Fibroblast of the aortic adventitia (primary cell): Measurements from ENCODE around the gene CRYBB3. TPM values are rescaled to one million over a fixed set of nuclear protein-coding genes. Genes with fewer than 3 reads are reported as not detected.

Source experiments
- DNase-seq: peaks from one replicate; pipeline ENCODE4 v3.0.0-alpha.2; 2010; ENCODE audit warnings: low read depth
- H3K4me3 ChIP-seq: 2 replicates; pipeline ENCODE4 v1.5.1; 2011; ENCODE audit warnings: low read depth, mild to moderate bottlenecking, control low read depth, low read length, moderate library complexity
- CTCF ChIP-seq: IDR thresholded peaks from 2 replicates; pipeline ENCODE4 v1.5.1; 2011; ENCODE audit warnings: mild to moderate bottlenecking, low read length, control low read depth, inconsistent platforms; ENCODE audit not compliant: insufficient read depth
- total RNA-seq: library from RNA; depleted of rRNA; stranded (reverse); fragments of >200 nt; gene quantifications from 2 replicates; pipeline ENCODE4 v1.2.3, GENCODE V29; 2012; ENCODE audit warnings: low replicate concordance

The CRYBB3 gene
- total RNA-seq, 1 donor: not detected

- no peak overlapping the region for H3K4me3 ChIP-seq
- no peak for DNase-seq
- no peak for TF ChIP-seq CTCF
These were observed 13.6 kb downstream of the CRYBB3 start for GRCh38 chr22:25213221-25213620.

GRCh38 chr22:25216230-25216629, 16.6 kb downstream of the CRYBB3 start:
- TF ChIP-seq CTCF: no peak
- no peak overlapping the region for H3K4me3 ChIP-seq
- no peak for DNase-seq

DNA sequence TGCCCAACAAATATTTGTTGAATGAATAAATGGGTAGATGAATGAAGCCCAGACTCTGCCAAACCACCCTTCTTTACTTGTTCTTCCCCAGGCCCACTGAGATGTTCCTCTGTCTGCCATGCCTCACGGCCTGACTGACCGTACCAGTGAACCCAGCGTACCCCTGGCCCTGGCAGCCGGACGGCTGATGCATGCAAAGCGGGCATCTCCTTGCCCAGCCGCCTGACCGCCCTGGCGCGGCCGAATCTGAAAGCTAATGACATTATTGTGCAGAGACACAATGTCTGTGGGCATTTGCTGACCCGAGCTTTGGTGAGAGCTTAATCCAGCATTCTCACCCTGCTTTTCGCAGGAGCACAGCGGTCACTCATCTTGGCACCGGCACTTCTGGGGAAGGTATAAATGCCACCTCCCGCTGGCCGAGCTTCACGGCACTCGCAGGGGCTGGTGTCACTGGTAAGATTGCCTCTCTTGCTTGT, 19.6 kb downstream of the CRYBB3 start, which contains the start of gene CRYBB2:
TSS of gene CRYBB2 (plus strand) at position 429 of the 479 bp plus-strand sequence. CDS start 1,791 bp downstream, outside the sequence.
- no peak within 1 kb of the TSS for H3K4me3 ChIP-seq
- no peak for DNase-seq
- no peak for TF ChIP-seq CTCF

- H3K4me3 ChIP-seq: no peak overlapping the region
These were observed 20.3 kb downstream of the CRYBB3 start for GRCh38 chr22:25219948-25220442.

DNA sequence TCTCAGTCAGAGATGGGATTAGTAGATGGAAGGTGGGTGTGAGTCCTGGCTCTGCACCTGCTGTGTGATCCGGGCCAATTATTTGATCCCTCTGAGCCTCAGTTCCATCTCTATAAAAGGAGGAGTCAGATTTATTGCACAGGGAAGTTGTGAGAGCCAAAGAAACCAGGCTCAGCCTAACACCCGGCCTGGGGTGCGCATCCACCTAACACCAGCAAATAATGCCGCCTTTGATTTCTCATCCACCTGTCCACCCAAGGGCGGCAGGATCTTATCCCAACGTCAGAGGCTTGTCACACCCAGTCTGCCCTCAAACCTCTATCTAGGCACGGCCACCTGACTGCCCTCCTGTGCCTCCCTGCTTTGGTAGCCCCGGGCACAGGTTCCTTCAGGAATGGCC, 22.1 kb downstream of the CRYBB3 start:
- DNase-seq: no peak
- H3K4me3 ChIP-seq: no peak overlapping the region
- TF ChIP-seq CTCF: no peak

More at GRCh38 chr22:25219948-25220442, 20.3 kb downstream of the CRYBB3 start:
- no peak for DNase-seq
- no peak for TF ChIP-seq CTCF

DNA sequence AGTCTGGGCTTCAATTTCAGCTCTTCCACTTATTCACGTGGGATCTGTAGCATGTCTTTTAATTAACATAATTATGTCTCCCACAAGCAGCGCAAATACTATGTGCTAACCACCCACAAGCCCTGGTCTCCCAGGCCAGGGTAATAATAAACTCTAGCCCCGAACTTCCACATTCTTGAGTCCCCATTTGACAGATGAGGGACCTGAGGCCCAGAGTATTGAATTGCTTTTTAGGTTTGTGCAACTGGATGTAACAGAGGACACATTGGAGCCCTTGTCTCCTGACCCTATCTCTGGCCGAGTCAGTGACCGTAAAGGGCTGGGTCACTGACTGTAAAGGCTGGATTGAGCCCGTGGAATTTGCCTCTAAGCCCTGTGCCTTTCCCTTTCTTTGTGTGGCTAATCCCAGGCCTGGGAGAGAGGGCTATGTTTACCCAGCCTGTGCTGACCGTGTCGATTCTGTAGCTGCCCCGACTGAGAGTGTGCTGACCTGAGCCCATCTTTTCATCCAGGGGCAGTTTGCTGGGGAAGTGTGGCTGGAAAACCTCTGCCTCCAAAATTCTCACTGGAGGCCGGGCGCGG, 23.7 kb downstream of the CRYBB3 start:
- H3K4me3 ChIP-seq: no peak overlapping the region
- TF ChIP-seq CTCF: no peak
- DNase-seq: no peak
